Measurements from ENCODE around the gene MIER3. TPM values are rescaled to one million over a fixed set of nuclear protein-coding genes. Genes with fewer than 3 reads are reported as not detected.

Gene MIER3
- total and polyA plus RNA-seq, 9 of the 15 experiments (the other 6 are each of a cell fraction or from before 2014, with no cell fraction given): 4.1 to 29.3 (median 13.0) TPM

GRCh38 chr5:56917534-56917933 is 34.4 kb downstream of the MIER3 start (continued):
- no peak for TF ChIP-seq CLOCK (CRISPR knock-in tag; IDR thresholded peaks at IDR 0.05; ENCODE audit: borderline replicate concordance)
- no peak for TF ChIP-seq ZNF740 (CRISPR knock-in tag; IDR thresholded peaks at IDR 0.05)
- no peak for TF ChIP-seq ZNF740 (tag; IDR thresholded peaks at IDR 0.05)
- no peak for TF ChIP-seq TAF1 (IDR thresholded peaks at IDR 0.05; ENCODE audit: control insufficient read depth, extremely low read depth, insufficient read depth, low read length, severe bottlenecking)
- TF ChIP-seq E2F6 (IDR thresholded peaks at IDR 0.05; ENCODE audit: borderline replicate concordance in 1 of 2, extremely low read depth in 1 of 2, insufficient read depth in 1 of 2, insufficient read length in 1 of 2, low read depth in 1 of 2, low read length in 1 of 2, poor library complexity in 1 of 2, severe bottlenecking in 1 of 2): no peak
- no peak for TF ChIP-seq MLX (CRISPR knock-in tag; conservative IDR thresholded peaks at IDR 0.05)
- no peak for TF ChIP-seq TCFL5 (CRISPR knock-in tag; conservative IDR thresholded peaks at IDR 0.05)
- no peak for TF ChIP-seq KHSRP (IDR thresholded peaks at IDR 0.05)
- TF ChIP-seq ARID3B (CRISPR knock-in tag; IDR thresholded peaks at IDR 0.05; ENCODE audit: borderline replicate concordance): no peak
- no peak for TF ChIP-seq VEZF1 (CRISPR knock-in tag; IDR thresholded peaks at IDR 0.05)
- no peak for TF ChIP-seq NUFIP1 (IDR thresholded peaks at IDR 0.05; ENCODE audit: partially characterized antibody)
